ENCODE results near the gene TTC31. TPM values are rescaled to one million over a fixed set of nuclear protein-coding genes. Genes with fewer than 3 reads are reported as not detected.
A peak's percentile ranks its signal among the peaks of the same experiment; 100 is the strongest.

Gene TTC31
- total and polyA plus RNA-seq, 4 experiments from 2014 or later, result 17.0 to 46.9 (median 31.4) TPM

- intact Hi-C loops (cut with micrococcal nuclease), result loop anchor here (10.0 kb wide), 1 partner anchor 169 kb away; the partner anchor contains the start of gene SEMA4F
- POLR2A ChIA-PET (ENCODE audit: partially characterized antibody), result no interaction called here
- H3K4me3 Mint-ChIP-seq, result peak overlapping the region in 1 of 8 donors; percentile 41
- DNase-seq, result no peak
- Histone ChIP-seq H3K36me3 (ENCODE audit: insufficient read depth, low read length) (peaks cover 17% of the 10 kb centered on the region), H3K4me3 (ENCODE audit: low read length in 2 of 2) (no peak overlapping the region), H3K27ac (ENCODE audit: low read depth, low read length) (no peak overlapping the region), H3K4me1 (ENCODE audit: insufficient read depth, low read length) (peaks cover 23% of the 10 kb centered on the region), H3K27me3 (ENCODE audit: insufficient read depth, low read length) (no peaks in the 10 kb centered on the region), H3K9me3 (ENCODE audit: control insufficient read depth in 1 of 2, low read length in 2 of 2) (no peaks in the 10 kb centered on the region)
- peaks cover 30 to 41% of the 10 kb centered on the region in 2 donors for H3K36me3 Mint-ChIP-seq
- CTCF ChIA-PET (ENCODE audit: partially characterized antibody), result interaction anchor here (11.3 kb wide), 1 partner anchor 102 kb away, joined by 141 read pairs; no protein-coding TSS in a partner anchor
- no peaks in the 10 kb centered on the region for H3K9me3 Mint-ChIP-seq
- H3K27ac Mint-ChIP-seq, result no peak overlapping the region
- H3K4me1 Mint-ChIP-seq, result peaks cover 12 to 26% (median 17%) of the 10 kb centered on the region in 4 donors
- no peaks in the 10 kb centered on the region for H3K27me3 Mint-ChIP-seq
These were observed 3.3 kb downstream of the TTC31 start for GRCh38 chr2:74486141-74486540.

- Mint-ChIP-seq H3K36me3 (peaks cover 49 to 55% of the 10 kb centered on the region in 2 donors), H3K9me3 (no peaks in the 10 kb centered on the region), H3K27ac (no peak overlapping the region), H3K4me1 (peaks cover 0 to 8% (median 3%) of the 10 kb centered on the region in 4 donors), H3K4me3 (no peak overlapping the region), H3K27me3 (no peaks in the 10 kb centered on the region)
- H3K27me3 ChIP-seq (ENCODE audit: insufficient read depth, low read length), result no peaks in the 10 kb centered on the region
- no peaks in the 10 kb centered on the region for H3K9me3 ChIP-seq (ENCODE audit: control insufficient read depth in 1 of 2, low read length in 2 of 2)
- H3K4me1 ChIP-seq (ENCODE audit: insufficient read depth, low read length), result peaks cover 5% of the 10 kb centered on the region
- ChIA-PET POLR2A (ENCODE audit: partially characterized antibody) (interaction anchor here (1.0 to 1.6 kb wide), 3 partner anchors 12 to 31 kb away, joined by 3 to 5 read pairs (median 4); partner anchors contain the start of genes PCGF1 and WBP1), CTCF (ENCODE audit: partially characterized antibody) (interaction anchor here (1.0 to 11.3 kb wide), 2 partner anchors 44 to 99 kb away, joined by 3 to 141 read pairs; no protein-coding TSS in a partner anchor)
- intact Hi-C loops (cut with micrococcal nuclease), result loop anchor here (10.0 kb wide), 1 partner anchor 166 kb away; the partner anchor contains the start of gene SEMA4F
- peaks cover 45% of the 10 kb centered on the region for H3K36me3 ChIP-seq (ENCODE audit: insufficient read depth, low read length)
- no peak for DNase-seq
- no peak overlapping the region for H3K27ac ChIP-seq (ENCODE audit: low read depth, low read length)
- no peak overlapping the region for H3K4me3 ChIP-seq (ENCODE audit: low read length in 2 of 2)
These were observed 6.0 kb downstream of the TTC31 start for GRCh38 chr2:74488643-74489481.

DNA sequence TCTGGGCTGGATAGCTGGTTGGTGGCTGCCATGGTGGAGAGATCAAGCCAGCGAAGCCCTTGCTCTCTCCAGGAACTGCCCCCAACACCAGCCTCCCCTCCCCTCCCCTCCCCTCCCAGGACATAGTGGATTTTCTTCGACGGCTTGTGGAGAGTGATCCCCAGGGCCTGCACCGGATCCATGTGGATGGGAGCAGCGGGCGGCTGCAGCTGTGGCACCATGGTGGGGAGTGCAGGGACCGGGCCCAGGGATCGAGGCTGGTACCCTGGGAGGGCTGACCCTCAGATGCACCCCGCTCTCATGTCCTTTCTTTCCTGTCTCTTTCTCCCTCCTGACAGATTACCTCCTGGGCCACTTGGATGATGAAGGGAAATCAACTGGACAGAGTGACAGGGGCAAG, 7.0 kb downstream of the TTC31 start:
- peaks cover 50% of the 10 kb centered on the region for H3K36me3 ChIP-seq (ENCODE audit: insufficient read depth, low read length)
- CTCF ChIA-PET (ENCODE audit: partially characterized antibody), result interaction anchor here (1.0 to 11.3 kb wide), 2 partner anchors 43 to 98 kb away, joined by 3 to 141 read pairs; no protein-coding TSS in a partner anchor
- intact Hi-C loops (cut with micrococcal nuclease), result loop anchor here (10.0 kb wide), 1 partner anchor 165 kb away; the partner anchor contains the start of gene SEMA4F
- no peaks in the 10 kb centered on the region for H3K4me1 ChIP-seq (ENCODE audit: insufficient read depth, low read length)
- no peak overlapping the region for H3K4me3 ChIP-seq (ENCODE audit: low read length in 2 of 2)
- Mint-ChIP-seq H3K36me3 (peaks cover 49 to 61% of the 10 kb centered on the region in 2 donors), H3K4me1 (peaks cover 0 to 8% (median 2%) of the 10 kb centered on the region in 4 donors), H3K4me3 (no peak overlapping the region), H3K9me3 (no peaks in the 10 kb centered on the region), H3K27ac (no peak overlapping the region), H3K27me3 (no peaks in the 10 kb centered on the region)
- no peaks in the 10 kb centered on the region for H3K9me3 ChIP-seq (ENCODE audit: control insufficient read depth in 1 of 2, low read length in 2 of 2)
- H3K27me3 ChIP-seq (ENCODE audit: insufficient read depth, low read length), result no peaks in the 10 kb centered on the region
- no peak overlapping the region for H3K27ac ChIP-seq (ENCODE audit: low read depth, low read length)
- POLR2A ChIA-PET (ENCODE audit: partially characterized antibody), result interaction anchor here (1.0 to 1.6 kb wide), 2 partner anchors 17 to 32 kb away, joined by 3 to 4 read pairs; partner anchors contain the start of genes PCGF1 and WBP1
- no peak for DNase-seq

GRCh38 chr2:74491648-74492544, 9.0 kb downstream of the TTC31 start:
- ChIA-PET CTCF (ENCODE audit: partially characterized antibody) (interaction anchor here (1.0 kb wide), 1 partner anchor 95 kb away, joined by 3 read pairs; no protein-coding TSS in a partner anchor), POLR2A (ENCODE audit: partially characterized antibody) (interaction anchor here (1.7 to 2.6 kb wide), 2 partner anchors 12 to 38 kb away, joined by 5 to 9 read pairs; partner anchors contain the start of genes AUP1 and HTRA2)
- intact Hi-C loops (cut with micrococcal nuclease), result no loop called here
- Mint-ChIP-seq H3K4me3 (no peak overlapping the region), H3K36me3 (peaks cover 42 to 52% of the 10 kb centered on the region in 2 donors), H3K4me1 (peaks cover 0 to 3% (median under 1%) of the 10 kb centered on the region in 4 donors), H3K9me3 (no peaks in the 10 kb centered on the region), H3K27me3 (no peaks in the 10 kb centered on the region), H3K27ac (no peak overlapping the region)
- H3K4me1 ChIP-seq (ENCODE audit: insufficient read depth, low read length), result no peaks in the 10 kb centered on the region
- H3K27ac ChIP-seq (ENCODE audit: low read depth, low read length), result no peak overlapping the region
- no peaks in the 10 kb centered on the region for H3K9me3 ChIP-seq (ENCODE audit: control insufficient read depth in 1 of 2, low read length in 2 of 2)
- H3K27me3 ChIP-seq (ENCODE audit: insufficient read depth, low read length), result peaks cover under 1% of the 10 kb centered on the region
- no peak for DNase-seq
- H3K36me3 ChIP-seq (ENCODE audit: insufficient read depth, low read length), result peaks cover 50% of the 10 kb centered on the region
- H3K4me3 ChIP-seq (ENCODE audit: low read length in 2 of 2), result no peak overlapping the region

- Mint-ChIP-seq H3K9me3 (no peaks in the 10 kb centered on the region), H3K4me1 (peaks cover 5 to 14% (median 8%) of the 10 kb centered on the region in 4 donors), H3K27me3 (peaks cover 4 to 6% of the 10 kb centered on the region in 2 donors), H3K4me3 (no peak overlapping the region), H3K27ac (peak overlapping the region in 1 of 7 donors; percentile 11), H3K36me3 (peaks cover 40 to 50% of the 10 kb centered on the region in 2 donors)
- intact Hi-C loops (cut with micrococcal nuclease), result no loop called here
- POLR2A ChIA-PET (ENCODE audit: partially characterized antibody), result interaction anchor here (1.1 to 1.7 kb wide), 4 partner anchors 10 to 36 kb away, joined by 3 to 7 read pairs (median 5); partner anchors contain the start of genes AUP1, CCDC142, HTRA2 and TTC31
- H3K27me3 ChIP-seq (ENCODE audit: insufficient read depth, low read length), result peaks cover 5% of the 10 kb centered on the region
- CTCF ChIA-PET (ENCODE audit: partially characterized antibody), result interaction anchor here (1.1 to 1.2 kb wide), 2 partner anchors 10 to 94 kb away, joined by 3 to 4 read pairs; no protein-coding TSS in a partner anchor
- H3K4me3 ChIP-seq (ENCODE audit: low read length in 2 of 2), result no peak overlapping the region
- no peak overlapping the region for H3K27ac ChIP-seq (ENCODE audit: low read depth, low read length)
- H3K9me3 ChIP-seq (ENCODE audit: control insufficient read depth in 1 of 2, low read length in 2 of 2), result no peaks in the 10 kb centered on the region
- peaks cover 11% of the 10 kb centered on the region for H3K4me1 ChIP-seq (ENCODE audit: insufficient read depth, low read length)
- DNase-seq, result no peak
- peaks cover 50% of the 10 kb centered on the region for H3K36me3 ChIP-seq (ENCODE audit: insufficient read depth, low read length)
These were observed 10.7 kb downstream of the TTC31 start for GRCh38 chr2:74493546-74493945.

DNA sequence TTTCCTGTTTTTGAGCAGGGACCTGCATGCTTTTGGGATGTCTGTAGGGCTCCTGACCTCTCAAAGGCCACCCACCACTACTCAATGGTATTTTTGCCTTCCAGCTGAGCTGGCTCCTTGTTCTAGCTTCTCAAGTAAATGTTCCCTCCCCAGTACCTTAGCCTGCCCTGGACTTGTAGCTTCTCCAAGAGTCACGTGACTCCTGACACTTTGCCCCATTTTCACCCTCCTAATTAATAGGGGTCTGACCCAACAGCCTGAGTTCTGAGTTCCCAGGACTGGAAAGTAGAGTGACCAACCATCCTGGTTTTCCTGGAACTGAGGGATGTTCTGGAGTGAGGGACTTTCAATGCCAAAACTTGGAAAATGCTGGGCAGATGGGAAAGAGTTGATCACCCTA, 12.6 kb downstream of the TTC31 start:
- ChIA-PET CTCF (ENCODE audit: partially characterized antibody) (interaction anchor here (1.8 kb wide), 1 partner anchor 36 kb away, joined by 5 read pairs; no protein-coding TSS in a partner anchor), POLR2A (ENCODE audit: partially characterized antibody) (interaction anchor here (0.7 to 1.7 kb wide), 3 partner anchors 8 to 15 kb away, joined by 4 read pairs; no protein-coding TSS in a partner anchor)
- peaks cover 39% of the 10 kb centered on the region for H3K36me3 ChIP-seq (ENCODE audit: insufficient read depth, low read length)
- peaks cover 30 to 37% of the 10 kb centered on the region in 2 donors for H3K36me3 Mint-ChIP-seq
- DNase-seq, result no peak
- H3K4me3 ChIP-seq (ENCODE audit: low read length in 2 of 2), result no peak overlapping the region
- no peak overlapping the region for H3K27ac ChIP-seq (ENCODE audit: low read depth, low read length)
- H3K27me3 Mint-ChIP-seq, result peaks cover 11 to 18% of the 10 kb centered on the region in 2 donors
- H3K27me3 ChIP-seq (ENCODE audit: insufficient read depth, low read length), result peaks cover 10% of the 10 kb centered on the region
- peaks cover 9 to 28% (median 18%) of the 10 kb centered on the region in 4 donors for H3K4me1 Mint-ChIP-seq
- H3K27ac Mint-ChIP-seq, result no peak overlapping the region
- peaks cover 21% of the 10 kb centered on the region for H3K4me1 ChIP-seq (ENCODE audit: insufficient read depth, low read length)
- intact Hi-C loops (cut with micrococcal nuclease), result no loop called here
- no peaks in the 10 kb centered on the region for H3K9me3 ChIP-seq (ENCODE audit: control insufficient read depth in 1 of 2, low read length in 2 of 2)
- H3K9me3 Mint-ChIP-seq, result no peaks in the 10 kb centered on the region
- H3K4me3 Mint-ChIP-seq, result no peak overlapping the region

All from CD4-positive, alpha-beta memory T cell (primary cell).